ENCODE measurements around the gene PTBP2. TPM values are rescaled to one million over a fixed set of nuclear protein-coding genes. Genes with fewer than 3 reads are reported as not detected.

The PTBP2 gene
- total RNA-seq, 1 donor from 2014 or later: 170 TPM

DNA sequence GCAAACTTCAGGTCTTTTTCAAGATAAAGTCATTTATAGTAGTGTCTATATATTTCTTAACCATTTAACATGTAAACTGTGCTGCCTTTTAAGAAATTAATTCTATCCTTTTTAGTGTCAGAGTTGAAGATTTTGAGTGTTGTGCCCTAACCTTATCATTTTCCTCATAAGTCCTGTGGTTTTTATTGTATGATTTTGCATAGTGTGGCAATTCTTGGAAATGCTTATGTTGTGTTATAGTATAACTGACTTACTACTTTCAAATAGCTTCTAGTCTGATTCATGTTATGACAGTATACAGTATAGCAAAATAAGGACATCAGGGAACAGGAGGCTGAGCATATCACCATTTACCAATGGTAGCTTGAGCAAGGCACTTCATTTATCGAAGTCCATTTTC, 99.1 kb downstream of the PTBP2 start:
- H3K27ac ChIP-seq: no peak overlapping the region
- no peaks in the 10 kb centered on the region for H3K79me2 ChIP-seq (ENCODE audit: low read depth)
- H3K27ac Mint-ChIP-seq: no peak overlapping the region
- H3K27me3 Mint-ChIP-seq (ENCODE audit: insufficient read depth, low read depth): no peaks in the 10 kb centered on the region
- no peak overlapping the region for H3K9ac ChIP-seq
- H3K9me3 ChIP-seq (ENCODE audit: low read depth): no peaks in the 10 kb centered on the region
- H3K9me3 Mint-ChIP-seq: no peaks in the 10 kb centered on the region
- no peak overlapping the region for H3K4me3 Mint-ChIP-seq
- no peak for TF ChIP-seq EZH2phosphoT487 (IDR thresholded peaks at IDR 0.05)
- no peak for TF ChIP-seq EZH2 (IDR thresholded peaks at IDR 0.05)
- TF ChIP-seq, protein P1, sequence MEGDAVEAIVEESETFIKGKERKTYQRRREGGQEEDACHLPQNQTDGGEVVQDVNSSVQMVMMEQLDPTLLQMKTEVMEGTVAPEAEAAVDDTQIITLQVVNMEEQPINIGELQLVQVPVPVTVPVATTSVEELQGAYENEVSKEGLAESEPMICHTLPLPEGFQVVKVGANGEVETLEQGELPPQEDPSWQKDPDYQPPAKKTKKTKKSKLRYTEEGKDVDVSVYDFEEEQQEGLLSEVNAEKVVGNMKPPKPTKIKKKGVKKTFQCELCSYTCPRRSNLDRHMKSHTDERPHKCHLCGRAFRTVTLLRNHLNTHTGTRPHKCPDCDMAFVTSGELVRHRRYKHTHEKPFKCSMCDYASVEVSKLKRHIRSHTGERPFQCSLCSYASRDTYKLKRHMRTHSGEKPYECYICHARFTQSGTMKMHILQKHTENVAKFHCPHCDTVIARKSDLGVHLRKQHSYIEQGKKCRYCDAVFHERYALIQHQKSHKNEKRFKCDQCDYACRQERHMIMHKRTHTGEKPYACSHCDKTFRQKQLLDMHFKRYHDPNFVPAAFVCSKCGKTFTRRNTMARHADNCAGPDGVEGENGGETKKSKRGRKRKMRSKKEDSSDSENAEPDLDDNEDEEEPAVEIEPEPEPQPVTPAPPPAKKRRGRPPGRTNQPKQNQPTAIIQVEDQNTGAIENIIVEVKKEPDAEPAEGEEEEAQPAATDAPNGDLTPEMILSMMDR (IDR thresholded peaks at IDR 0.05): no peak
- no peak overlapping the region for H3K4me2 ChIP-seq
- no peaks in the 10 kb centered on the region for H3K27me3 ChIP-seq
- DNase-seq (ENCODE audit: low spot score): no peak
- no peak overlapping the region for H3K4me3 ChIP-seq
- no peak overlapping the region for H2AFZ ChIP-seq (replicated peaks)
- H3K4me1 ChIP-seq: no peaks in the 10 kb centered on the region
- H3K4me1 Mint-ChIP-seq: no peaks in the 10 kb centered on the region
- H3K36me3 Mint-ChIP-seq: peaks cover 11% of the 10 kb centered on the region
- H3K36me3 ChIP-seq: peaks cover 3% of the 10 kb centered on the region
- H3F3A ChIP-seq (ENCODE audit: low read depth): peaks cover 15% of the 10 kb centered on the region
- H4K20me1 ChIP-seq (ENCODE audit: low read depth): no peaks in the 10 kb centered on the region

DNA sequence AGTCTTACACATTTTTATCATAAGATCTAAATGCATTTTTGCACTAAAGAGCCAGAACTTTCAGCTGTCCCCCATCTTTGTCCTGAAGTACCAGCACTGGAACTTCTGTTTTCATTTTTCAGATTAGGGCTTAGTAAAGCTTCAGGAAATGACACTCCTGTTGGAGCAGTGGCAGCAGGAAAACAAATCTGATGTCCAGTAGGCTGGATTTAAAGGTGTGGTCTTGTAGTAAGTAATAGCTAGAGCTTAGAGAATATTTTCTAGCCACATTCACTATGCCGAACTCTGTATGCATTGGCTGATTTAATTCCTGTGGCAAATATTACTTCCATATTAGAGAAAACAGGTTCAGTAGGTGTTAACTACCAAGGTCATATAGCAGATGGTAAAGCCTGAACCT, 103.6 kb downstream of the PTBP2 start:
- Histone ChIP-seq H3K27me3 (no peaks in the 10 kb centered on the region), H3K36me3 (peaks cover under 1% of the 10 kb centered on the region), H3K27ac (no peak overlapping the region), H3K4me2 (no peak overlapping the region), H3K9ac (no peak overlapping the region), H4K20me1 (ENCODE audit: low read depth) (no peaks in the 10 kb centered on the region), H3F3A (ENCODE audit: low read depth) (peaks cover 15% of the 10 kb centered on the region), H3K4me3 (no peak overlapping the region), H3K9me3 (ENCODE audit: low read depth) (no peaks in the 10 kb centered on the region), H3K4me1 (no peaks in the 10 kb centered on the region), H3K79me2 (ENCODE audit: low read depth) (no peaks in the 10 kb centered on the region), H2AFZ (replicated peaks) (no peak overlapping the region)
- TF ChIP-seq EZH2phosphoT487 (IDR thresholded peaks at IDR 0.05) (no peak), EZH2 (IDR thresholded peaks at IDR 0.05) (no peak)
- TF ChIP-seq, protein P1 (IDR thresholded peaks at IDR 0.05): no peak
- no peaks in the 10 kb centered on the region for H3K9me3 Mint-ChIP-seq
- no peak overlapping the region for H3K4me3 Mint-ChIP-seq
- H3K4me1 Mint-ChIP-seq: no peaks in the 10 kb centered on the region
- H3K27ac Mint-ChIP-seq: no peak overlapping the region
- no peaks in the 10 kb centered on the region for H3K27me3 Mint-ChIP-seq (ENCODE audit: insufficient read depth, low read depth)
- H3K36me3 Mint-ChIP-seq: peaks cover 11% of the 10 kb centered on the region
- DNase-seq (ENCODE audit: low spot score): no peak

DNA sequence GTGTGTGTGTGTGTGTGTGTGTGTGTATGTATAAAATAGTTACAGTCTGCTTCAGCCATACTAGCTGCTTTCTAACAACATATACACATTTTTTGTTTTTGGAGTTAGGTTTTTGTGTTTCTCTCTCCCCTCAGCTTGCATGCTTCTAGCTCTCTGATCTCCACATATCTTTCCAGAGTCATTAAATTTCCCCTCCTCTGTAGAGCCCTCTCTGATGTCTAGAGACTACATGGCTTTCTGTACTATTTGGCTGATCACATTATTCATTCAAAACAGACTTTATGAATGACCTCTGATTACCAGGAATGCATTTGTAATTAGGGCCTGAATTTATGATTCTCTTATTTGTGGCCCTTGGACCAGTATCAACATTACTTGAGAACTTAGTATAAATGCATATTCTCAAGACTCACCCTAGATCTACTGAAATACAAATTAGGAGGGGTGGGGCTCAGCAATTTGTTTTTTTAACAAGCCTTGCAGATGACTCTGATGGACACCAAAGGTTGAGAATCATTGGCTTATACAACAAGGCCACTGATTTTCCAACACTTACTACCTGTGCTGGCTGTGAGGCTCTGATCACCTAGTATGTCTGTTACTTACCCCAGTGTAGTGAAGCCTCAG, 104.5 kb downstream of the PTBP2 start:
- H3K9me3 ChIP-seq (ENCODE audit: low read depth): no peaks in the 10 kb centered on the region
- no peaks in the 10 kb centered on the region for H3K4me1 Mint-ChIP-seq
- no peak overlapping the region for H2AFZ ChIP-seq (replicated peaks)
- DNase-seq (ENCODE audit: low spot score): no peak
- peaks cover 9% of the 10 kb centered on the region for H3K36me3 Mint-ChIP-seq
- no peaks in the 10 kb centered on the region for H4K20me1 ChIP-seq (ENCODE audit: low read depth)
- no peaks in the 10 kb centered on the region for H3K27me3 Mint-ChIP-seq (ENCODE audit: insufficient read depth, low read depth)
- H3K36me3 ChIP-seq: no peaks in the 10 kb centered on the region
- no peak overlapping the region for H3K4me3 ChIP-seq
- H3K27ac Mint-ChIP-seq: no peak overlapping the region
- H3K27me3 ChIP-seq: no peaks in the 10 kb centered on the region
- no peak overlapping the region for H3K9ac ChIP-seq
- no peak overlapping the region for H3K4me2 ChIP-seq
- TF ChIP-seq EZH2 (IDR thresholded peaks at IDR 0.05): no peak
- TF ChIP-seq, protein P1 (IDR thresholded peaks at IDR 0.05): no peak
- H3K27ac ChIP-seq: no peak overlapping the region
- H3F3A ChIP-seq (ENCODE audit: low read depth): peaks cover 15% of the 10 kb centered on the region
- H3K4me3 Mint-ChIP-seq: no peak overlapping the region
- no peaks in the 10 kb centered on the region for H3K4me1 ChIP-seq
- H3K9me3 Mint-ChIP-seq: no peaks in the 10 kb centered on the region
- no peaks in the 10 kb centered on the region for H3K79me2 ChIP-seq (ENCODE audit: low read depth)
